Suppressor macrophage treated with lipopolysaccharide for 1 hour (primary cell): ENCODE data around the gene SEMA6B.
A peak's percentile ranks its signal among the peaks of the same experiment; 100 is the strongest.

Experiments used
- DNase-seq, 3 donors: peaks; one replicate each; pipeline ENCODE4 v3.0.0-alpha.2; 2020 to 2022

The SEMA6B gene

GRCh38 chr19:4571305-4571917, 11.9 kb upstream of the SEMA6B start:
- DNase-seq, result no peak

- no peak for DNase-seq
Observed at GRCh38 chr19:4570916-4571304, 11.4 kb upstream of the SEMA6B start.

- no peak for DNase-seq
Observed at GRCh38 chr19:4570402-4570801, 10.9 kb upstream of the SEMA6B start.

- DNase-seq, result peak; percentile 65 to 73 (median 72)
Observed at GRCh38 chr19:4568886-4569285, 9.4 kb upstream of the SEMA6B start.

- DNase-seq, result peak; percentile 82 to 85 (median 83)
Observed at GRCh38 chr19:4567584-4568071, 8.1 kb upstream of the SEMA6B start.

GRCh38 chr19:4566402-4567051, 7.0 kb upstream of the SEMA6B start:
- DNase-seq, result no peak

- DNase-seq, result peak; percentile 87 to 94 (median 87)
Observed at GRCh38 chr19:4563562-4563961, 4.1 kb upstream of the SEMA6B start.

GRCh38 chr19:4562085-4562484, 2.6 kb upstream of the SEMA6B start:
- peak; percentile 85 to 94 (median 88) for DNase-seq

GRCh38 chr19:4557971-4558941, 1.2 kb downstream of the SEMA6B start:
- DNase-seq, result peak in 2 of 3 donors; percentile 27 to 60

GRCh38 chr19:4557144-4557970, 2.1 kb downstream of the SEMA6B start:
- DNase-seq, result peak in 1 of 3 donors; percentile 36

- peak; percentile 59 to 89 (median 73) for DNase-seq
Observed at GRCh38 chr19:4556597-4557127, 2.8 kb downstream of the SEMA6B start.

GRCh38 chr19:4555657-4556561, 3.6 kb downstream of the SEMA6B start:
- peak in 1 of 3 donors; percentile 41 for DNase-seq

GRCh38 chr19:4554717-4555116, 4.8 kb downstream of the SEMA6B start:
- DNase-seq, result no peak

GRCh38 chr19:4553775-4554174, 5.7 kb downstream of the SEMA6B start:
- DNase-seq, result no peak

- DNase-seq, result no peak
Observed at GRCh38 chr19:4553092-4553695, 6.3 kb downstream of the SEMA6B start.

- DNase-seq, result no peak
Observed at GRCh38 chr19:4552525-4552819, 7.0 kb downstream of the SEMA6B start.

GRCh38 chr19:4550479-4551050, 8.9 kb downstream of the SEMA6B start:
- no peak for DNase-seq

- no peak for DNase-seq
Observed at GRCh38 chr19:4550018-4550417, 9.5 kb downstream of the SEMA6B start.

GRCh38 chr19:4548238-4548584, 11.3 kb downstream of the SEMA6B start:
- no peak for DNase-seq
